ENCODE results near the gene PREP.
"Not testable (repeated sequence)": the region's sequence is repeated elsewhere in the genome, so short reads cannot be mapped to it uniquely, and the experiment has no call there.

Gene PREP

DNA sequence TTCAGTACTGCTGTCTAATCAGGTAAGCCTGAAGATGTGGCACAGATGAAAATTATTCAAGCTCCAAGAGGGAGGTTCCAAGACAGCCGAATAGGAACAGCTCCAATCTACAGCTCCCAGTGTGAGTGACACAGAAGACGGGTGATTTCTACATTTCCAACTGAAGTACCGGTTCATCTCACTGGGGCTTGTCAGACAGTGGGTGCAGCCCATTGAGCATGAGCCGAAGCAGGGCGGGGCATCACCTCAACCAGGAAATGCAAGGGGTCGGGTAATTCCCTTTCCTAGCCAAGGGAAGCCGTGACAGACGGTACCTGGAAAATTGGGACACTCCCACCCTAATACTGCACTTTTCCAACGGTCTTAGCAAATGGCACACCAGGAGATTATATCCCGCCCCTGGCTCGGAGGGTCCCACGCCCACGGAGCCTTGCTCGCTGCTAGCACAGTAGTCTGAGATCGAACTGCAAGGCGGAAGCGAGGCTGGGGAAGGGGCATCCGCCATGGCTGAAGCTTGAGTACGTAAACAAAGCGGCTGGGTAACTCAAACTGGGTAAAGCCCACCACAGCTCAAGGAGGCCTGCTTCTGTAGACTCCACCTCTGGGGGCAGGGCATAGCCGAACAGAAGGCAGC is 64.4 kb downstream of the PREP start:
- not testable (repeated sequence) for DNase-seq (ENCODE audit: low read depth)

DNA sequence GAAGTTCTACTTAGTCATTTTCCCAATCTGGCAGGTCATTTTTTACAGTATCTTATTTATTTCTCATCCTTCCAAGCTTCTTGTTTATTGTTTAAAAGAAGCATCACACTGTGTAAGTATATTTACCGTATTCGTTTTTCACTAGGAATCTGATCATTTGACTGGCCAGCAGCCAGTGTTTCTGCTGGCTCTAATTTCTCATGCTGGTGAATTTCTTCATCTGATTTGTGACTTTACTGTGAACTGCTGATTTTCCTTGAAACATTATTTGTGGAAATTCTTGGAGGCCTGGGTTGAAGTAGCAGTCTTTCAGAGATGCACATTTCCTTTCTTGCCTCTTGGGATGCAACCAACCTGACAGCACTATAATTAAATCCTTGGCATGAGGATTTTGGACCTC is 65.9 kb downstream of the PREP start:
- DNase-seq (ENCODE audit: low read depth) = no peak

DNA sequence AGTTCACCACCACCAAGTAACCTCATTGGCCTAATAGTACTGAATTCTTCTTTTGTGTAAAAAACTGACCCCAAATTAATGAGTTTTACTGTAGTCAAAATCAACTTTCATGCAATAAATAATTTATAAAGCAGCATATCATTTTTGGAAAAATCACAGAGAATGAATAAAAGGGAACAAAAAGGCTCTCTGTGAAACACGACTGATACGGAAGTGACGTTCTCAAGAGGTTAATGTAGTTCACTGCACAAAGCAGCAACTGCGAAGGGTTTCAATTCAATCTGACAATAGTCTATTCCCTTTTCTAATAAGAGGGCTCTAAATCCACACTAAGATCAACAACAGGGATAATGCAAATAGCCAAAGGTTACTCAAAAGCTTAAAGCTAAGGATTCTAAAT is 70.3 kb downstream of the PREP start:
- DNase-seq (ENCODE audit: low read depth) = no peak

DNA sequence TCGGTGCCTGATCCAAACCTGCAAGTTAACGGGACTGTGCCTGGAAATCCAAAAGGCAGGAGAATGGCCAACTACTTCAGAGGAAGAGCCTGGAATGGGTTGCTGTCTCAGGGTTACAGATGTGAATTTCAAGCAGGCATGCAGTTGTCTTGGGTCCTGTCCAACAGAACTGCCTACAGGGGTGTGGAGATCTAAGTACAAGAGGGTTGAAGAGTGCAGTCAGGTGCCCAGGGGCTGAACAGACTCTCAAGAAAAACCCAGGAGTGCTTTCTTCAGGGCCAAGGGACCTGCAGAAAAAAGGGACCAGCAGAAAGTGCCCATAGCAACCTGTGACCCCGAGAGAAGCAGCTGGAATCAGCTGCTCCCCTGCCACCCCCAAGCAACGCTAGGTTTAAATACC is 71.0 kb downstream of the PREP start:
- no peak for DNase-seq (ENCODE audit: low read depth)

DNA sequence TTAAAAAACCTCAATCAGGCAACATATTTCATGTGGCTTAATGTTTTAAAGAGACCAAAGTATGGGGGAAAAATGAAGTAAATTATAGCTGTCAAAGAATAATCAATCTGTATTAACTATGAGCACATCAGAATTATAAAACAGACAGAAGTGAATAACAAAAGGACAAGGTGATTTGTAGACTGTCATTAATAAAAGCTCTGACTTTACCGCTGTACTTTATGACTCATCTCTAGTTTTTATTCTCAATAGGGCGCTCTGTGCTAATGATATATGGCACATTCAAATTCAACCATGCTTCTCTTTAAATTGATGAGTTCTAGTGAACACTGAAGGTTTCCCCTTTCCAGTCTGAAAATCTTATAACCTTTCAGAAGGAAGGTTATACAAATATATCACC is 72.0 kb downstream of the PREP start:
- DNase-seq (ENCODE audit: low read depth) = no peak

DNA sequence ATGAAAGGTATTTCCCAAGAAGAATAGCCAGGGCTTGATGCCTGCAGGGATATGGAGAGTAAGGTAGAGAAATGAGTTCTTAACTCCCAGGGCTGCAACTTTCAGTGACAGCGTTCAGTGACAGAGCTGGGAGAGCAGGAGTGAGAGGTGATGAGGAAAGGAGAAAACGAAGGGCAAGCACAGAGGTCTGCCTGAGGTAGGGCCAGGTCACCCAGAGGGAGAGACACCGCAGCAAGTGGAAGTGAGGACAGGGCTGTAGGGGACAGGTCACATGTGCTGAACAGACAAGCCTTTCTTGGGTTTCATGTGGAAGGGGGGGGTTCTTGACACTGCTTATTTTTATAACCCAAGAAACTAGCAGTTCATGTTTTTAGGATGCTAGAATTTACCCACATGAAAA is 72.5 kb downstream of the PREP start:
- DNase-seq (ENCODE audit: low read depth) = no peak

DNA sequence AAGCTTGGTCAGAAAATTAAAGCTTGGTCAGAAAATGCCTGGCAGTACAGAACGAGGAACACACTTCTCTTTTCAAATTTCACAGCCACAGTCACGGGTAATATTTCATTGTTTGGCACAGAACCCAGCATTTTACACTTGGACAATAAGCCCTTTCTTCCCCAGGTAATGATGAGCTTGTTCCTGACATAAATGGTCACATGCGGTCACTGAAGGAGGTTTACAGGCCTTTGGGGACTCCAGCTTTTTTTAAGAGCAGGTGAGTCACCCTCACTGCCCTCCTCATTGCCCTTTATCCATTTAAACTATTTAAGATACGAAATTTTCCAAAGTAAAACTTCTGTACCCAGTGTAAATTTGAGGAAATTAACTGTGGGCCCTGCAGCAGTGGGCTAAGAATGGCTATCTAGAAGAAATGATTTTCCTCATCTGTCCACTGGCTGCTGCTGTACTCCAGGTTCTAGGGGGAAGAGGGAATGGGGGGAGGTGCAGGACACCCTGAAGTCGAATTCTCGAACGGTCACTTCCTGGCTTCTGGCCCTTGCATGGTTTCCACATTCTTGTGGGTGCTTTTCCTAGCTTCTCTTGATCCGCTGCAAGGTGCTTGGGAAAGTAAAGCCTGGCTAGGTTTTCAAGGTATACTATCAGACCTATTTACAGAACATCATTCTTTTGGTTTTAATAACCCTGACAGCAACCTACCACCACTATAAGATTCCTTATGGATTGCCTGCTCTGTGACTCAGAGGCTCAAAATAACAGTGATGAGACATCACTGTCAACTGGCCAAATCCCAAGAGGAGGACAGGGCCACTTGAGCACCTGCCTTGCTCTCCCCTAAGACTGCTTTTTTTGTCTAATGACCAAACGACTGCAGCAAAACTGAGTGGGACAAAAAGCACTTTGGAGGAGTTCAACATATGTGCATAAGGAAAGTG is 75.8 kb downstream of the PREP start:
- no peak for DNase-seq (ENCODE audit: low read depth)

DNA sequence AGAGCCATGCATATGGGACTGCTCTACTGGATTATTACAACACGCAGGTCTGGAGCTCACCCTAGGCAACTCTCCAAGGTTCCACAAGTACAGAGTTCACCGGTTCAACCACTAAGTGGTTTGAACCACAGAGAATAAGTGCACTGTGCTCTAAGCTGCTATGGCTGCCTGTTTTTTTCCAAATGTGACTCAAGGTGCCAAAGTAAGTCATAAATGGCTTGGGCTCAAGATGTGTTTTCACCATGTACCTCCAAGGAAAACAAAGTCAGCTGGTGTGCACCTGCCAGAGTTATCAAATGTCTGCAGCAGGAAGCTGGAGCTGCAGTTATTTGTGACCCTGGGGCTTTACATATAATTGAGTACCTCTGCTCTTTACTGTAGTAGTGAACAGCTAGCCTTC is 76.7 kb downstream of the PREP start:
- DNase-seq (ENCODE audit: low read depth) = no peak

DNA sequence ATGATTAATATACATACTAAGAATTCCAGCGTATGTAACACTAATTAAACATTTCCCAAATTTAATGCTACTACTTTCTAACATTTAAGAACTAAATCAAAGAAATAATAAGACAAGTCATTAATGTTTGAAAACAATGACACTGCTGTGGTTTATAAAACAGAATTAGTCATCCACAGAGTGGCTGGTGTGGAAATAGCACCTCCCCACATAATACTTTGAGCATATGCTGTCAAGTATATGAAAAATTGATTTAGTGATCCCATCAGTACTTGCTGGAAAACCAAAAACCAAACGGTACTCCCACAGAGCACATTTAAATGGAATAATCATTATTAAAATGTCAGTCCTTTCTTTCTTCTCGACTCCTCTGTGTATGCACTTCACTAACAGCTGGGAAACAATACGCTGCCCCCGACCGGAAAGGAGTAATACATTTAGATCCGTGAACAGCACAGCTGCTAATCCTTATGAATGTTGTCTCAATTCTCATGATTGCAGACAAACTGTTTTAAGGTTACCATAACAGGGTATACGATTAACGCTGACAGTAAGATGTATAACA is 78.4 kb downstream of the PREP start:
- no peak for DNase-seq (ENCODE audit: low read depth)

DNA sequence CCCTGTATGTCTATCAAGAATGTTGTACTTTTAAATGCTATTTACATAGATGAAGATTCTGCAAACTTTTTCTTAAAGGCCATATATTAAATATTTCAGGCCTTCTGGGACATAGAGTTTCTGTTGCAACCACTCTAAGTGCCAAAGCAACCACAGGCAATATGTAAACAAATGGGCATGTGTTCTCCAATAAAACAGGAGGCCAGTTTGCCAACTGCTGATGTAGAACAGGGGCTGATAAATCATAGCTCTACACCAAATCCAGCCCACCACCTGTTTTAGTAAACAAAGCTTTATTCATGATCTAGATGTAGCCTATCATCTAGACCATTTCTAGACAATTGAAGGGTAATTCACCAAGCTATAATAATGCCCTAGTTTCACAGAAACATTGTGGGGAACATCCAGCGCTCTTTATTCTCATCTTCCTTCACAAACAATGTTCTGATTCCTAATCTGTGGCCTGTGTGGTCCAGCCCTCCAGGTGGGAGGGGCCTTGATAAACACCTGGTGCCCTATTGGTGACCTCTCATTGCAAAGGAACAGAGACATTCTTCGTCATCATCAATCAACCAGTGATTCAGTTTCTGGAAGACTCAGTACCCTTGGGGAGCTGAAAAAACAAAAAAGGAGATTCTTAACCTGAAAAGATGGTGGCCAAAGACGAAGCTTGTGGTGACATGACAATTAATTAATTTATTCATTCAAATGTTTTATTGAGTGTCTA is 80.2 kb downstream of the PREP start:
- DNase-seq (ENCODE audit: low read depth) = no peak

DNA sequence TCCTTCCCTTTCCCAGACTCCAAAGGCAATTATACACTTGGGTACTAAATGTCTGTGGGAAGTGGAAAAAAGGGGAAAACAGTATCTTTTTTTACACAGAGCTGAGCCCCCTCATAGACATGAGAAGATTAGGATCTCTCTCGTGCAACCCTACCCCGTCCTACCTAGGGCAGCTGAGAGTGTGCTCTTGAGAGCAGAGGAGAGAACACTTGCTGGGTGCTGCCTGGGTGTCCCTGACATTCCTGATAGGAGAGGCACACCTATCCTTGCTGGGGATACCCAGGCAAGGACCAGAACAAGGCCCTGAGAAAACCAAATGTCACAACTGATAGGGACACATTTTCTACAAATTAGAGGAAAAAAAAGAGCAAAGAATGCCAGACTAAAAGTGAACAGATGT is 81.2 kb downstream of the PREP start:
- DNase-seq (ENCODE audit: low read depth) = no peak

DNA sequence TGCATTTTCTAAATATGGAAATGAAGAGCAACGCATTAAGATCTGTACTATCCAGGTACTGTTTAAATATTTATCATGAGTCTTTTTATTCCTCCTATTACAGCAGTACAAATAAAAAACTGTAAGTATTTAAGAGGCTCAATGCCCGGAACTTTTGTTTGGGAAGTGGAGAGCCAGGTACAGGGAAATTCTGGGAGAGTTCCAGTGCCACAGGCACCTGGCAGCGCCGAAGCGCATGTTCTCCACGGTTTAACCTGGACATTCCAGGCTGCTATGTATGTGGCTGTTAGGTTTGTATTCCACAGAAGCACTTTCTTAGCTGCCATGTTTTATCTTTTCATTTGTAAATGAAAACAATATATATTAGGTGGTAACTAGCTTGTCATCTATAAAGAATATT is 81.7 kb downstream of the PREP start:
- DNase-seq (ENCODE audit: low read depth) = no peak

DNA sequence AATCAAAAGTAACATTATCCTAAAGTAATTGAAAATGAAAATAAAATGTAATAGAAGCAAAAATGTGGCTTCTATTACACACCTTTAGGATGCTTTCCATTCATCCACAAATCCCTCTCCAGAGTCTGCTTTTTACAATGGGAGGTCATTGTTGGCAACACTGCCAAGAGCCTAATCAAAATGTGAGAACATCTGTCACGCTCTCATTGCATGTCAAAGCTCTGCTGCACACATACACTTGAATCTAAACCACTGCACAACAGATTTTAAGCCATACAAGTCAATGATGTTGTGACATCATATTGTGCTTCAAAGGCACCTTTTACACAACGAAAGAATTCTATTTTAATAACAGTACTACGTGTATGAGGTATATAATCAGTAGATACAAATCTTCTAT is 82.1 kb downstream of the PREP start:
- DNase-seq (ENCODE audit: low read depth) = no peak

DNA sequence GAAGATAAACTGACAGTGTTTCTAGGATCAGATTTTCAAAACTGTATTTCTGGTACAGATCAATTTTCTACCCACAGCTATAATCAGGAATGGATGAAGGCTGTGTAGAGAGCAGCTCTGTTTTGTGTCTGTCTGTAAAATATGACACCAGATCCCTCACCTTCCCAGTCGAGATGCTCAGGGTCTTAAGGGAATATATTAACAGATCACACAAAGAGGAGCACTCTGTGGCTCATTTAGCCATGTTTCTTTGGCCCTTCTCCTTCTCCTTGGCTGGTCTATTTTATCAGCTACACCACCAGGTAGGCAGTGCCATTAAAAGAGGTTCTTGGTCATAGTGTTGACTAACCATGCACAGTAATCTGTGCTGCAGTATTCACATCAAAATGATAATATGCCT is 82.6 kb downstream of the PREP start:
- no peak for DNase-seq (ENCODE audit: low read depth)

DNA sequence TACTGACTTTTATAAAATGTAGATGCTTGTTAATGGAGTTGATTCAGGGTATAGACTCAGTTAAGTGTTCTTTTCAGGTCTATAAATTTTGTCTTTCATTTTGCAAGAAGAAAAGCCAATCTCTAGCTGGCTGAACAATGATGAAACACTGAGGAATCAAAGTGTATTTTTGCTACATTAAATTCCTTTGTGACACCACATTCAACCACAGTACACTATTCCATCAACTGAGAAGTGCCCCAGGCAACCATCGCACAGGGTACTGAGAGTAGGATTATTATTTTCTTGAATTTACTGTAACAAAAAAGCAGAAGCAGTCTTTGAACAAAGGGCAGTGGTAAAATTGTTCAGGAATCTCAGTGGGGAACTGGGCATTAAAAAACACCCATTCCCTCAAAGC is 83.6 kb downstream of the PREP start:
- DNase-seq (ENCODE audit: low read depth) = no peak

DNA sequence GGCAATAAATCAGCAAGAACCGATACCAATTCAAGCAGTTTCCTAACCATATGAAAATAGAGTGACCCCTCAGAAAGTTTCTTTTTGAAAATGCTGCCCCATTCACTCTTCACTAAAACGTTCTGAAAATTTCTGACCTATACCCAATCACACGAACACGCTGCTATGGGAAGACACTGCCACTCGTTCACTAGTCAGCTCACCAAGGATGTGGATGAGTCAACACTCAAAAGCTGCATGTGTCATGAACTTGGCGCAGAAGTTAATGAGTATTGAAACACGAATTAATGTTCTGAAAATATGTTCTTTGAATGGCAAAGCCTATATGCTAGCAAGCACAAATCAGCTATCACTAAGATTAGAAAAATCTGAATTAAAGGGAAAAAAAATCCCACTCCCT is 84.2 kb downstream of the PREP start:
- DNase-seq (ENCODE audit: low read depth) = no peak

DNA sequence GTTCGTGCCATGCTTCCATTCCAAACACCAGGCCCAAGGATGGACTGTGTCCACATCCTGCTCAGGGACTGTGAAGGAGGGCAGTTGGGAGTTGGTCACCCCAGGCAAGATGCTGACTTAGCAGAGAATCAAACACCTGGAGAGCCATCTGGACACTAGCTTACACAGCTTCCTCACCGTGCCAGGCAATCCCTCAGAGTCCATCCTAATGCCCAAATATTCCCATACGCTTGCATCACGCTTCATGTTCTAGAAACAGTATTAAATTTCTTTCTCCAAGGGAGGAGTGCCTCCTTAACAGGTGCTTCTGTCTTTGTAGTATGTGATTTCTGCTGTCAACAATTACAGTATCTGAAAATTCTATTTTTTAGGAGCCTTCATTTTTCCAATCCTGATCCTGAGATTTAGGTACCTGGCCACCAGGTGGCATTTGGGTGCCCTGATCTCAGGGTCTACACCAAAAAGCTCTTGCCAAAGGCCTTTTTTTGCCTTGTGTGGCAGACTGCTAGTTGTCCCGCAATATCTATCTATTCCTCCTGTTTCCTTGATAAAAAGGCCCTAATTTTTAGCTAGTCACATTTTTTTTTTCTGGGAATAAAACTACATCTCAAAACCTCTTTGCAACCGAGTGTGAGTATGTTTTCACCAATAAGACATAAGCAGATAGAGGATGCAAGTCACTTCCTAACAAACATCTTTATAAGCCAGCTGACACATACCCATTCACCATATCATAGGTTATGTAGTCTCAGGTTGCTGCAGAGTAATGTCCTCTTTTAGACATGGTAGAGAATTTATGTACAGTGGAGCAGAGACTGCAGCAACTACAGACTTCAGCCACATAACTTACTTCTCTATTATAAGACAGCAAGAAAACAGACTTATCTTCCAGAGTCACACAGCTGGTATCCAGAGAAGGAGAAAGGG is 85.0 kb downstream of the PREP start:
- no peak for DNase-seq (ENCODE audit: low read depth)

DNA sequence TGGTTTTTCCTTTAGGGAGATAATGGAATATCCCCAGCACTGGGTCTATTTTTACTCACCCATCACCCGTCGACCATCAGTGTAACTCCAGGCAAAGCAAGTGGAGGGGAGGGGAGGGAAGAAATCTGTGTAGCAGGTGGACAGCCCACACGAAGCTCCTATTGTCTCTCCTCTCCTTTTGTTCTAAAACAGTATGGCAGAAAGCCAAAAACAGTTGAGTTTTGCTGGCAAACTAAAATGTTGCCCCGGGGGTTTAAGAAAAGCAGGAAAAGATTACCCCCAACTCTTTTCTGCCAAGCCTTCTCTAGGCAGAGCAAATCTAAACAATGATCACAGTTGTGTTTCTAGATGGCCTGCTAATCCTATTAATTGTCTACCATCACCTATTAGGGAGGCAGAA is 89.7 kb downstream of the PREP start:
- no peak for DNase-seq (ENCODE audit: low read depth)

DNA sequence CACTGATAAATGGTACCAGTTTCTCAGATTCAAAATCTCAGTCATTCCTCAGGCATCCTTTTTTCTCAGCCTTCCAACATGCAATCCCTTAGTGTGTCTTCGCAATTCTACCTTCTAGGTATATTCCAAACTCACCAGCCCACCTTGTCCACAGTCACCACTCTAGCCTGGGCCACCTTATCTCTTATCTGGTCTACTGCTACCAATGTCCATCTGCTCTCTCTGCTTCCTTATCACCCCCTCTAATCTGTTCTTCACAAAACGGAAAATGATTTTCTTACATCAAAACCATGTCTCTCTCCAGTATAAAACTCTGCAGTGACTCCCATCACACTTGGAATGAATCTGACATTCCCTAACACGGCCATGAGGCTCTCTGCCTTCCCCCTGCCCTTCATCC is 91.9 kb downstream of the PREP start:
- DNase-seq (ENCODE audit: low read depth) = no peak

DNA sequence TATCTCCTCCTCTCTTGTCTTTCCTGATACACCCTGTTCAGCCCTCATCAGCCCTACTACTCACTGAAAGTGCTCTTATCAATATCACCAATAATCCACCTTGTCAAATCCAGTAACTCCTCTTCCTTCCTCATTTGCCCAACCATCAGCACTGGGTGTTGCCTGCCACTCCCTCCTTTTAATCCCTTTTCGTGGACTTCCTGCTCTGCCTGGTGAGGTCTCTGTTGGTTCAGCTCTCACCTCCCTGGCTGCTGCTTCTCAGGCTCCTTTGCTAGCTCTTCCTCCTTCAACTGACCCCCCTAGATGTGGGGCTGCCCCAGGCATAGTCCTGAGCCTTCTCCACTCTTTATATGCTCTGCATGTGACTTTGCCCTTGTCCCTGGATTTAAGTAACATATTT is 92.5 kb downstream of the PREP start:
- DNase-seq (ENCODE audit: low read depth) = no peak

DNA sequence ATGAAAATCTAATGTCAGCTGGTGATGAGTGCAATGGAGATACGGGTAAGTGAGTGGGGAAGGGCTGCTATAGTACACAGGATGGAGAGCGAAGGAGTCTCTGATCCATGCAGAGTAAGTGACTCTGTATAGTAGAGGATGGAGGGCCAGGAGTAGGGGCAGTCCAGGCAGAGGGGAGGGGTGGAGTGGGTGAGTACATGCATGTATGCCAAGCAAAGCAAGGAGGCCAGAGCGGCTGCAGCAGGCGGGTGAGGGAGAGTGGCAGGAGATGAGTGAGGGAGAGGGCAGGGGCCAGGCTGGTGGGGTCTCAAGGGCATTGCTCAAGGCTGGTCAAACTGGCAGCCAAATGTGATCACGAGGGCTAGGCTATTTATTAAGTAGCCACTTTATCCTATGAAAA is 94.0 kb downstream of the PREP start:
- DNase-seq (ENCODE audit: low read depth) = no peak

DNA sequence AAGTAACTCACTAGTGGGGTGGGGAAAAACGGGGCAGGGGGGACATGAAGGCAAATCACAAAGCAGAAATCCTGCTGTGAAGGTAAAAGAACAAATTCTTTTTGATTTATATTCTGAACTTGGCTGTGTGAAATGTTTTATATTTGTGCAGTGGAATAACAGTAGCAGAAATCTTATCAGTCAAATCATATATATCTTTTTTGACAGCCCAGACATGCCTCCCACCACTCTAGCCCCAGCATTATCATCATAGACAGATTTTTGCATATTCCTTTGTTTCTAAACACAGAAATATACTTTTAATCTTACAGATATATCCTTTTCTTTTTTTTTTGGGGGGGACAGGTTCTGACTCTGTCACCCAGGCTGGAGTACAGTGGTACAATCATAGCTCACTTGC is 97.4 kb downstream of the PREP start:
- DNase-seq (ENCODE audit: low read depth) = no peak

Measured in activated T-helper 1 cell treated with Interleukin-2 at 50 U/mL for 16 hours (primary cell).